CD4-positive, alpha-beta T cell treated with Interleukin-15 for 4 hours (primary cell): ENCODE results near the gene TMEM150A.
A peak's percentile ranks its signal among the peaks of the same experiment; 100 is the strongest.
"Not testable (repeated sequence)": the region's sequence is repeated elsewhere in the genome, so short reads cannot be mapped to it uniquely, and the experiment has no call there.

Experiments used
- DNase-seq: peaks from one replicate; pipeline ENCODE4 v3.0.0-alpha.2; 2020; ENCODE audit warnings: low spot score

The TMEM150A gene

GRCh38 chr2:85602476-85603234 is at the start of gene TMEM150A:
TMEM150A (minus strand) TSS chr2:85602698; CDS start chr2:85601948, 750 bp downstream.
- DNase-seq, result peak; percentile 89

GRCh38 chr2:85652056-85652455 is 49.6 kb upstream of the TMEM150A start:
- DNase-seq, result no peak

- DNase-seq, result no peak
These were observed 48.6 kb upstream of the TMEM150A start for GRCh38 chr2:85651097-85651496.

- no peak for DNase-seq
These were observed 48.0 kb upstream of the TMEM150A start for GRCh38 chr2:85650456-85650855.

- DNase-seq, result no peak
These were observed 47.0 kb upstream of the TMEM150A start for GRCh38 chr2:85649201-85650190.

- DNase-seq, result no peak
These were observed 46.1 kb upstream of the TMEM150A start for GRCh38 chr2:85648619-85649018.

GRCh38 chr2:85647823-85648526 is 45.5 kb upstream of the TMEM150A start:
- no peak for DNase-seq

- no peak for DNase-seq
These were observed 43.7 kb upstream of the TMEM150A start for GRCh38 chr2:85646166-85646565.

- DNase-seq, result no peak
These were observed 42.4 kb upstream of the TMEM150A start for GRCh38 chr2:85644909-85645308.

GRCh38 chr2:85642725-85643124 is 40.2 kb upstream of the TMEM150A start:
- peak; percentile 14 for DNase-seq

- no peak for DNase-seq
These were observed 33.1 kb upstream of the TMEM150A start for GRCh38 chr2:85635636-85636035.

GRCh38 chr2:85635011-85635410 is 32.5 kb upstream of the TMEM150A start:
- no peak for DNase-seq

GRCh38 chr2:85631316-85631715 is 28.8 kb upstream of the TMEM150A start:
- DNase-seq, result no peak

- no peak for DNase-seq
These were observed 26.2 kb upstream of the TMEM150A start for GRCh38 chr2:85628658-85629057.

- no peak for DNase-seq
These were observed 21.5 kb upstream of the TMEM150A start for GRCh38 chr2:85623991-85624390.

GRCh38 chr2:85621338-85621737 is 18.8 kb upstream of the TMEM150A start:
- DNase-seq, result no peak

GRCh38 chr2:85619617-85620016 is 17.1 kb upstream of the TMEM150A start:
- DNase-seq, result no peak

- DNase-seq, result not testable (repeated sequence)
These were observed 15.2 kb upstream of the TMEM150A start for GRCh38 chr2:85617723-85618122.

GRCh38 chr2:85615413-85615728 is 12.9 kb upstream of the TMEM150A start:
- no peak for DNase-seq

GRCh38 chr2:85614757-85615156 is 12.3 kb upstream of the TMEM150A start:
- DNase-seq, result not testable (repeated sequence)

- no peak for DNase-seq
These were observed 11.4 kb upstream of the TMEM150A start for GRCh38 chr2:85613717-85614515.
